Endothelial cell (in vitro differentiated cells): ENCODE measurements around the gene MACF1. TPM values are rescaled to one million over a fixed set of nuclear protein-coding genes. Genes with fewer than 3 reads are reported as not detected.

Experiments used
- DNase-seq: peaks from one replicate; pipeline ENCODE4 v3.0.0; 2021; ENCODE audit warnings: low spot score
- H3K27ac Mint-ChIP-seq: one replicate; pipeline ENCODE4 v1.8.0; 2021; ENCODE audit warnings: mixed read lengths, inconsistent platforms; ENCODE audit not compliant: unreplicated experiment
- H3K27me3 Mint-ChIP-seq: one replicate; pipeline ENCODE4 v1.8.0; 2021; ENCODE audit warnings: mild to moderate bottlenecking, moderate library complexity, mixed read lengths, inconsistent platforms; ENCODE audit not compliant: unreplicated experiment
- H3K36me3 Mint-ChIP-seq: one replicate; pipeline ENCODE4 v1.8.0; 2021; ENCODE audit warnings: mild to moderate bottlenecking, low read depth, mixed read lengths, inconsistent platforms; ENCODE audit not compliant: unreplicated experiment
- H3K4me1 Mint-ChIP-seq: one replicate; pipeline ENCODE4 v1.8.0; 2021; ENCODE audit warnings: mild to moderate bottlenecking, mixed read lengths, inconsistent platforms; ENCODE audit not compliant: unreplicated experiment
- H3K4me3 Mint-ChIP-seq: one replicate; pipeline ENCODE4 v1.8.0; 2021; ENCODE audit warnings: mild to moderate bottlenecking, mixed read lengths, inconsistent platforms; ENCODE audit not compliant: unreplicated experiment
- H3K9me3 Mint-ChIP-seq: one replicate; pipeline ENCODE4 v1.8.0; 2021; ENCODE audit warnings: mixed read lengths, inconsistent platforms; ENCODE audit not compliant: unreplicated experiment
- CTCF ChIP-seq: fragments of 200-600 bp; sonication (generic); IDR thresholded peaks from one replicate; pipeline ENCODE4 v1.5.0; 2021; ENCODE audit warnings: antibody characterized with exemption; ENCODE audit not compliant: unreplicated experiment
- total RNA-seq: library from RNA; stranded (reverse); fragmentation: NEBNext Ultra II Directional; extraction: Animal tissue kit (Norgen Biotek cat#: 25700); gene quantifications from one replicate; pipeline ENCODE4 v1.2.1, GENCODE V29; 2021; ENCODE audit not compliant: unreplicated experiment

Gene MACF1
- total RNA-seq, 1 donor from 2014 or later, result 511 TPM

- H3K27ac Mint-ChIP-seq, result peak overlapping the region; percentile 97
- no peak for TF ChIP-seq CTCF
- DNase-seq, result no peak
- H3K9me3 Mint-ChIP-seq, result no peaks in the 10 kb centered on the region
- peaks cover 62% of the 10 kb centered on the region for H3K4me1 Mint-ChIP-seq
- peak overlapping the region; percentile 61 for H3K4me3 Mint-ChIP-seq
- H3K27me3 Mint-ChIP-seq, result peaks cover 3% of the 10 kb centered on the region
- H3K36me3 Mint-ChIP-seq, result no peaks in the 10 kb centered on the region
Measured at GRCh38 chr1:39189592-39190041, 14.9 kb upstream of the MACF1 start.

GRCh38 chr1:39190096-39190495 lies 14.4 kb upstream of the MACF1 start:
- no peak overlapping the region for H3K4me3 Mint-ChIP-seq
- peak overlapping the region; percentile 97 for H3K27ac Mint-ChIP-seq
- peaks cover 64% of the 10 kb centered on the region for H3K4me1 Mint-ChIP-seq
- H3K27me3 Mint-ChIP-seq, result peaks cover 3% of the 10 kb centered on the region
- H3K36me3 Mint-ChIP-seq, result no peaks in the 10 kb centered on the region
- TF ChIP-seq CTCF, result no peak
- no peak for DNase-seq
- H3K9me3 Mint-ChIP-seq, result no peaks in the 10 kb centered on the region

GRCh38 chr1:39194398-39195051 lies 10.0 kb upstream of the MACF1 start:
- H3K4me1 Mint-ChIP-seq, result peaks cover 49% of the 10 kb centered on the region

GRCh38 chr1:39195166-39196111 lies 9.1 kb upstream of the MACF1 start:
- Mint-ChIP-seq H3K27ac (peak overlapping the region; percentile 81), H3K27me3 (peaks cover 2% of the 10 kb centered on the region), H3K4me1 (peaks cover 41% of the 10 kb centered on the region), H3K4me3 (no peak overlapping the region), H3K9me3 (no peaks in the 10 kb centered on the region), H3K36me3 (peaks cover 5% of the 10 kb centered on the region)
- no peak for TF ChIP-seq CTCF
- no peak for DNase-seq

More at GRCh38 chr1:39194398-39195051, 10.0 kb upstream of the MACF1 start:
- no peaks in the 10 kb centered on the region for H3K36me3 Mint-ChIP-seq
- no peak overlapping the region for H3K4me3 Mint-ChIP-seq
- DNase-seq, result no peak
- H3K27ac Mint-ChIP-seq, result peak overlapping the region; percentile 48
- peaks cover 2% of the 10 kb centered on the region for H3K27me3 Mint-ChIP-seq
- H3K9me3 Mint-ChIP-seq, result no peaks in the 10 kb centered on the region
- TF ChIP-seq CTCF, result no peak
